Subcutaneous abdominal adipose tissue (tissue), 5 donors: ENCODE measurements around the gene NCK2.

ENCODE experiments used
- H3K27ac ChIP-seq: one replicate; pipeline ENCODE4 v1.7.0; 2013; ENCODE audit warnings: low read depth, mild to moderate bottlenecking, inconsistent platforms, low read length, moderate library complexity
- H3K27me3 ChIP-seq, 5 donors: one replicate each; pipeline ENCODE4 v1.7.0; 2013; ENCODE audit warnings: low read length in 5 of 5, inconsistent platforms in 1 of 5; ENCODE audit not compliant: control insufficient read depth in 5 of 5, insufficient read depth in 4 of 5
- H3K36me3 ChIP-seq, 5 donors: one replicate each; pipeline ENCODE4 v1.7.0; 2013; ENCODE audit warnings: low read length in 5 of 5; ENCODE audit not compliant: control insufficient read depth in 5 of 5, insufficient read depth in 5 of 5
- H3K4me1 ChIP-seq, 5 donors: one replicate each; pipeline ENCODE4 v1.7.0; 2013; ENCODE audit warnings: low read length in 5 of 5, mild to moderate bottlenecking in 3 of 5, moderate library complexity in 1 of 5; ENCODE audit not compliant: control insufficient read depth in 5 of 5, insufficient read depth in 5 of 5
- H3K4me3 ChIP-seq, 5 donors: one replicate each; pipeline ENCODE4 v1.7.0; 2013; ENCODE audit warnings: low read length in 5 of 5, low read depth in 1 of 5
- H3K9ac ChIP-seq, 5 donors: one replicate each; pipeline ENCODE4 v1.7.0; 2013; ENCODE audit warnings: low read length in 5 of 5, mild to moderate bottlenecking in 4 of 5, moderate library complexity in 3 of 5
- H3K9me3 ChIP-seq, 5 donors: one replicate each; pipeline ENCODE4 v1.7.0; 2013; ENCODE audit warnings: low read length in 5 of 5; ENCODE audit not compliant: control insufficient read depth in 5 of 5
- donor health status: healthy.
- donor health status: healthy.
- donor health status: healthy.
- donor health status: healthy.
- donor health status: healthy.

The NCK2 gene

GRCh38 chr2:105917226-105917625, 172.5 kb downstream of the NCK2 start:
- peaks cover 4 to 23% (median 19%) of the 10 kb centered on the region in 5 donors for H3K9me3 ChIP-seq
- H3K36me3 ChIP-seq, result no peaks in the 10 kb centered on the region
- H3K4me3 ChIP-seq, result no peak overlapping the region
- peaks cover 0 to 18% (median 3%) of the 10 kb centered on the region in 5 donors for H3K4me1 ChIP-seq
- H3K27ac ChIP-seq, result no peak overlapping the region
- H3K9ac ChIP-seq, result no peak overlapping the region
- no peaks in the 10 kb centered on the region for H3K27me3 ChIP-seq

- Histone ChIP-seq H3K4me3 (no peak overlapping the region), H3K27me3 (no peaks in the 10 kb centered on the region), H3K9me3 (peaks cover 4 to 23% (median 19%) of the 10 kb centered on the region in 5 donors), H3K27ac (no peak overlapping the region), H3K4me1 (peaks cover 0 to 18% (median 3%) of the 10 kb centered on the region in 5 donors), H3K36me3 (no peaks in the 10 kb centered on the region), H3K9ac (no peak overlapping the region)
Measured at GRCh38 chr2:105917688-105918087, 173.0 kb downstream of the NCK2 start.

GRCh38 chr2:105919191-105919811, 174.6 kb downstream of the NCK2 start:
- Histone ChIP-seq H3K4me3 (no peak overlapping the region), H3K36me3 (no peaks in the 10 kb centered on the region), H3K9me3 (peaks cover 2 to 15% (median 12%) of the 10 kb centered on the region in 5 donors), H3K27me3 (no peaks in the 10 kb centered on the region), H3K4me1 (peaks cover 0 to 18% (median 3%) of the 10 kb centered on the region in 5 donors), H3K27ac (no peak overlapping the region), H3K9ac (no peak overlapping the region)

DNA sequence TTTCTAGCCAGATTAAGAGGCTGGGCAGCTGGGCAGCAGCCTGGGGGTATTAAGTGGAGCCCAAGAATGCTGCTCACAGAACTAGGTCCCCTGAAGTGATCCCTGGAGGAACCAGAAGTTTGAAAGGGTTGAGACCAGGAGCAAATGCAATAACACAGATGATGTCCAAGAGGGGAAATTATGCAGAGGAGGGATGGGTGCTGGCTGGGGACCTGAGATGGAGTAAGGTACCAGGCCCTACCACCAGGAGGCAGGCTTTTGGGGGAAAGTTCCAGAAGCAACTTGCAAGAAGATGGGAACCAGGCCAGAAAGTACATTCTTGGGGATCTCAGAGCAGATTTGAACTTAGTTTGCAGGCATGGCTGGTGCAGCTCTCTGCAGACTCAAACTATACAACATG, 175.1 kb downstream of the NCK2 start:
- no peak overlapping the region for H3K9ac ChIP-seq
- H3K4me1 ChIP-seq, result peaks cover 0 to 18% (median 3%) of the 10 kb centered on the region in 5 donors
- no peaks in the 10 kb centered on the region for H3K36me3 ChIP-seq
- H3K4me3 ChIP-seq, result no peak overlapping the region
- peaks cover 2 to 10% (median 7%) of the 10 kb centered on the region in 5 donors for H3K9me3 ChIP-seq
- H3K27ac ChIP-seq, result no peak overlapping the region
- no peaks in the 10 kb centered on the region for H3K27me3 ChIP-seq

DNA sequence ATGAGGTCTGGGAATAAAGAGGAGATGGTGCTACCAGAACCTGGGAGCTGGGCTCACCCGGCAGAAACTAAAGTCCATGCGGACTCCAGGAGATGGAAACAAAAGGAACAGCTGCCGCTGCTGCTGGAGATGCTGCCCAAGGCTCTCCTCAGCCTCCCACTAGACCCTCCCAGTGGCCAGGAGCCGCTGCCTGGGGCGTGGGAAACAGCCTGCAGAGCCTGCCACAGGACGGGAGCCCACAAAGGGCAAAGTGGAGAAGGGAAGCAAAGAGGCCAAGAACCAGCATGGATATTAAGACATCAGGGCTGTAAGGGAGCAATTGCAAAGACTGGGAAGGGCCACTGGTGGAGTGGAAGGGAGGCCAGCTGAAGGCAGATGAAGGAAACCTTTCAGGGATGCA, 179.6 kb downstream of the NCK2 start:
- no peak overlapping the region for H3K27ac ChIP-seq
- H3K9me3 ChIP-seq, result no peaks in the 10 kb centered on the region
- no peak overlapping the region for H3K4me3 ChIP-seq
- no peaks in the 10 kb centered on the region for H3K36me3 ChIP-seq
- no peak overlapping the region for H3K9ac ChIP-seq
- no peaks in the 10 kb centered on the region for H3K27me3 ChIP-seq
- peaks cover 0 to 24% (median 4%) of the 10 kb centered on the region in 5 donors for H3K4me1 ChIP-seq

DNA sequence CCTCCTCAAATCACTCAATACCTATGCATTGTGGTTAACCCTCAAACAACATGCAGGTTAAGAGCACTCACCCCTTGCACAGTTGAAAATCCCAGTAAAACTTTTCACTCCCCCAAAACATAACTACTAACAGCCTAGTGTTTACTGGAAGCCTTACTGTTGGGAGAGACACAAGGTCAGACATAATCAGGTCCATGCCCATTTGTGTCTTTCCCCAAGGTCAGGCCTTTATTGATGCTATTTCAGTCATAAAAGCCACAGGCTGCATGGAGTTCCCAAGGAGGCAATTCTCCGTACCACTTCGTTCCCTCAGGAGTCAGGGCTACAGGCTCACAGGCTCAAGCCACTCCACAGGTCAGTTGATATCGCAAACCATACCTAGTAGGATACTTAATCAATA, 180.2 kb downstream of the NCK2 start:
- Histone ChIP-seq H3K4me1 (peaks cover 0 to 24% (median 2%) of the 10 kb centered on the region in 5 donors), H3K36me3 (no peaks in the 10 kb centered on the region), H3K9me3 (no peaks in the 10 kb centered on the region), H3K4me3 (no peak overlapping the region), H3K27ac (no peak overlapping the region), H3K27me3 (no peaks in the 10 kb centered on the region), H3K9ac (no peak overlapping the region)

DNA sequence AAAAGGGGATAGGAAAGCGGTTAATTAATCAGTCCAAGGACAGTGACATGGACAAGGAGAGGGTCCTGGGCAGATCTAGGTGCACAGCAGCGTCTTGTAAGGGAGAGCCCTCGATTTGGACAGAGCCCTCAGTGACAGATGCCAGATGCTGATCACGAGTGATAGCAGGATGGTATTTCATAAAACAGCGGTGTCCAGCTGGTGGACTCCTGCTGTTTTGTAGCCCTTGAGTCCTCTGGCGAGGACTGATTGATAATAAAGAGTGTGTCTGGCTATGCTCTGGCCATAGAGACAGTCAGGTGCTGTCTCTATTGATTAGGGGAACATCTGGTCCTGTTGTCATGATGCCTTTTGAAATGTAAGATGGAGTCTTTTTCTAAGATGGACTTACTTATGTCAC, 180.7 kb downstream of the NCK2 start:
- no peak overlapping the region for H3K4me3 ChIP-seq
- H3K9ac ChIP-seq, result no peak overlapping the region
- peaks cover 0 to 26% (median 2%) of the 10 kb centered on the region in 5 donors for H3K4me1 ChIP-seq
- H3K27ac ChIP-seq, result no peak overlapping the region
- H3K9me3 ChIP-seq, result no peaks in the 10 kb centered on the region
- H3K36me3 ChIP-seq, result no peaks in the 10 kb centered on the region
- no peaks in the 10 kb centered on the region for H3K27me3 ChIP-seq

DNA sequence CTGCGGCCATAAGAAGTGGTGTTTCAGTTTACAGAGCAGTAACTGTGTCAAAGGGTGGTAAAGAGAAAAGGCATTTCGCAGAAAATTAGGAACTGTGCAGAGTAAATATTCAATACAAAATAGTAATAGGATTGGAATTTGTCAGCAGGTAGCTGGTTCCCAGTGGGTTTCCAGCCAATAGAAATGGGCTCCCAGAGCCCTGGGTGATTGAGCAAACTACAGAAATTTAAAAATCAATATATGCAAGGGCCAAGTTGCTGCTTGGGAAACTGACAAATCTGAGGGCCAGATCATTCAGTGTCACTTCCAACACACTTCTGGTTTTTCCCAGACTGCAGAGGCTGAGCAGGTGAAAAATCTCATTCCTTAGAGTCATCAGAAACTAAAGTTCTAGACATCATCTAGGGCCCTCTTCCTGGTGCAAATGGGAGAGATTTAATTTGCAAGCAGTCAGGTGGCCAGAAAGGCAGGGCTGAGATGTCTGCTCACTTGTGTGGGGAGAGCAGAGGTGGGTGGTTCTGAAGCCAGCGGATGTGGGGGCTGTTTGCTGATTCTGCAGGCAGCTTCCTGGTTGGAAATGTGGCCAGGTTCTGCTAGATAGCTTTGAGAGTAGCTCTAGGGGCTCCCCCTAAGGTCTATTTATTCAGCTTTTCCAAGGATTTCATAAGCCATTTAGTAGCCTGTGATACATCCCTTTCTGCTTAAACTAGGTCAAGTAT, 182.4 kb downstream of the NCK2 start:
- no peaks in the 10 kb centered on the region for H3K36me3 ChIP-seq
- no peak overlapping the region for H3K27ac ChIP-seq
- H3K9ac ChIP-seq, result no peak overlapping the region
- H3K9me3 ChIP-seq, result no peaks in the 10 kb centered on the region
- H3K4me3 ChIP-seq, result no peak overlapping the region
- no peaks in the 10 kb centered on the region for H3K27me3 ChIP-seq
- H3K4me1 ChIP-seq, result peaks cover 0 to 26% (median 2%) of the 10 kb centered on the region in 5 donors

GRCh38 chr2:105928086-105928485, 183.4 kb downstream of the NCK2 start:
- H3K4me3 ChIP-seq, result no peak overlapping the region
- H3K27me3 ChIP-seq, result no peaks in the 10 kb centered on the region
- peaks cover 0 to 29% (median 2%) of the 10 kb centered on the region in 5 donors for H3K4me1 ChIP-seq
- no peak overlapping the region for H3K9ac ChIP-seq
- H3K27ac ChIP-seq, result no peak overlapping the region
- no peaks in the 10 kb centered on the region for H3K36me3 ChIP-seq
- no peaks in the 10 kb centered on the region for H3K9me3 ChIP-seq

DNA sequence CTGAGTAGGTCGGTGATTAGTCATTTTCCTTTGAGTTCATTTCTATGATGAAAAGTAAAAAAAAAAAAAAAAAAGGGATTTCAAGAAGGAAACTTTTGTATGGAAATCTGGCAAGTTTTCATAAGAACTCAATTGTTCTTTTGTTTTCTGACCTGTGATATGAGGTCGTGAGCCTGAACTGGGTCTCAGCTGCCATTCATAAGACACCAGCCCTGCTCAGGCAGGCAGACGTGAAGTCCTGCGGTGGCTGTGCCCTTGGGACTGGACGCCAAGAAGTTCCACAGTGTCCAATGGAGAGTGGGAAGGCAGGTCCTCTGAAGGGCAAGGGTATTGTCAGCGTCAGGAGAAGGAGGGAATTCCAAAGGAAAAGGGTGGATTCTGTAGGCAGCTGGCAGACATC, 183.9 kb downstream of the NCK2 start:
- Histone ChIP-seq H3K4me1 (peaks cover 0 to 29% (median 2%) of the 10 kb centered on the region in 5 donors), H3K27me3 (no peaks in the 10 kb centered on the region), H3K9ac (no peak overlapping the region), H3K4me3 (no peak overlapping the region), H3K9me3 (no peaks in the 10 kb centered on the region), H3K36me3 (no peaks in the 10 kb centered on the region), H3K27ac (no peak overlapping the region)
